ENCODE results near the gene NTM. TPM values are rescaled to one million over a fixed set of nuclear protein-coding genes. Genes with fewer than 3 reads are reported as not detected.

The NTM gene
- total RNA-seq, 2 donors from 2014 or later = 19.1 to 44.7 TPM

DNA sequence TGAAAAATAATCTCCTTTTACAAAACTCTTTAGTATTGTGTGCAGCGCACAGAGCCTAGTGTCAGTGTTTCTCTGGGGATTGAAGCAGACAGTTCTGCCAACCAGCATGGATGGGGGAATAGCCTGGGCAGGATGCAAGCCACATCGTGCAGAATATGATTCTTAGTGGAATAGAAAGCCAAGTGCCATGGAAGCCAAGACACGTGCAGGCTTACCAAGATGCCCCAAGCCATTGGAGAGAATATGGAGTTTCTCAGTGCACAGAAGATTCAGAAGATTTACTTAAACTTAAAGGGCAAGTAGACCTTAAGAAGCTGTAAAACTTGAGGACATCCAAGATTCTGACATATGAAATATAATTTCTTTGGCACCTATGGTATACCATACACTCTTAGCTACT lies 917.6 kb downstream of the NTM start:
- Histone ChIP-seq H3K4me1 (peaks cover 0 to 13% of the 10 kb centered on the region in 2 donors), H3K9me3 (no peaks in the 10 kb centered on the region), H3K4me3 (no peak overlapping the region), H3K36me3 (no peaks in the 10 kb centered on the region), H3K27ac (no peak overlapping the region), H3K27me3 (no peaks in the 10 kb centered on the region)
- TF ChIP-seq, protein P1, sequence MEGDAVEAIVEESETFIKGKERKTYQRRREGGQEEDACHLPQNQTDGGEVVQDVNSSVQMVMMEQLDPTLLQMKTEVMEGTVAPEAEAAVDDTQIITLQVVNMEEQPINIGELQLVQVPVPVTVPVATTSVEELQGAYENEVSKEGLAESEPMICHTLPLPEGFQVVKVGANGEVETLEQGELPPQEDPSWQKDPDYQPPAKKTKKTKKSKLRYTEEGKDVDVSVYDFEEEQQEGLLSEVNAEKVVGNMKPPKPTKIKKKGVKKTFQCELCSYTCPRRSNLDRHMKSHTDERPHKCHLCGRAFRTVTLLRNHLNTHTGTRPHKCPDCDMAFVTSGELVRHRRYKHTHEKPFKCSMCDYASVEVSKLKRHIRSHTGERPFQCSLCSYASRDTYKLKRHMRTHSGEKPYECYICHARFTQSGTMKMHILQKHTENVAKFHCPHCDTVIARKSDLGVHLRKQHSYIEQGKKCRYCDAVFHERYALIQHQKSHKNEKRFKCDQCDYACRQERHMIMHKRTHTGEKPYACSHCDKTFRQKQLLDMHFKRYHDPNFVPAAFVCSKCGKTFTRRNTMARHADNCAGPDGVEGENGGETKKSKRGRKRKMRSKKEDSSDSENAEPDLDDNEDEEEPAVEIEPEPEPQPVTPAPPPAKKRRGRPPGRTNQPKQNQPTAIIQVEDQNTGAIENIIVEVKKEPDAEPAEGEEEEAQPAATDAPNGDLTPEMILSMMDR (IDR thresholded peaks at IDR 0.05) = no peak
- DNase-seq (ENCODE audit: low spot score) = no peak

DNA sequence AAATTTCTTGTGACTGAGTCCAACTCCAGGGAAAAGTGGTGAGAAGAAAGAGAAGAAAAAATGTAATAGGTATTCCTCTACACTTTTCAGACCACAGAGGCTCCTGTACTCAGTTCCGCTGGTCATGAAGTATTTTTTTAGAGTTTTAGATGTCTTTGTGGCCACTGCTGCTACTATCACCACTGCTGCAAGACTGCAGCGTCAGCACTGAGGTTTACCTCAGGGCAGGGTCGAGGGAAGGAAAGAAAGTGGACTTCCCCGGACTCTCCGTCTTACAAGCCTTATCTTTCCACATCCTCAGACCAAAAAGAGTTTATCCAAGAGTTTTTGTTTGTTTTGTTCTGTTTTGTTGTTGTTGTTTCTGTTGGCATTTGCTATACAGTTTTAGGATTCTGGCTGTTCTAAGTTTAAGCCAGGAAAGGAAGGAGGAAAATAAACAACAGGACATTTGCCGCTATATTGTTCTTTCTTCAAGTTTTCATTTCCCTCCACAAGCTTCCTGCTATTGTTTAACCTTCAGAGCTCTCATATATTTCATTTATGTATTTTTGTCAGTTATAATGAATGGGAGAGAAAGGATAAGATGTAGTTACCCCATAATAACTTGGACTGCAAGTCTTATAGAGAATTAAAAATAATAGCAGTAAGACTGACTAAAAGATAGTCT lies 919.3 kb downstream of the NTM start:
- Histone ChIP-seq H3K9me3 (no peaks in the 10 kb centered on the region), H3K27me3 (no peaks in the 10 kb centered on the region), H3K4me1 (peaks cover 0 to 12% of the 10 kb centered on the region in 2 donors), H3K4me3 (no peak overlapping the region), H3K36me3 (no peaks in the 10 kb centered on the region), H3K27ac (no peak overlapping the region)
- DNase-seq (ENCODE audit: low spot score) = no peak
- TF ChIP-seq, protein P1 (IDR thresholded peaks at IDR 0.05) = no peak

DNA sequence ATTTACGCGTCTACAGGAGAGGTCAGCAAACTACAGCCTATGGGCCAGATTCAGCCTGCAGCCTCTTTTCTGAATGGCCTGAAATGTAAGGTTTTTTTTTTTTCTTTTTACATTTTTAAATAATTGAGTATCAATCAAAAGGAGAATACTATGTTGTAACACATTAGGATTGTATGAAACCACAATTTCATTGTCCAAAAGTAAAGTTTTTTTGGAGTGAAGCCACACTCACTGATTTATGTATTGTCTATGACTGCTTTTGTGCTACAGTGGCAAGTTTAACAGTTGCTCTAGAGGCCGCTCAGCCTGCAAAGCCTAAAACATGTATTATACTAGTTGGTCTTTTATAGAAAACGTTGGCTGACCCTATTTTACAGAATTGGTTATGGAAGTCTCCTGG lies 923.2 kb downstream of the NTM start:
- TF ChIP-seq, protein P1 (IDR thresholded peaks at IDR 0.05) = no peak
- DNase-seq (ENCODE audit: low spot score) = no peak
- Histone ChIP-seq H3K36me3 (no peaks in the 10 kb centered on the region), H3K9me3 (no peaks in the 10 kb centered on the region), H3K27me3 (no peaks in the 10 kb centered on the region), H3K4me1 (no peaks in the 10 kb centered on the region), H3K27ac (no peak overlapping the region), H3K4me3 (no peak overlapping the region)

DNA sequence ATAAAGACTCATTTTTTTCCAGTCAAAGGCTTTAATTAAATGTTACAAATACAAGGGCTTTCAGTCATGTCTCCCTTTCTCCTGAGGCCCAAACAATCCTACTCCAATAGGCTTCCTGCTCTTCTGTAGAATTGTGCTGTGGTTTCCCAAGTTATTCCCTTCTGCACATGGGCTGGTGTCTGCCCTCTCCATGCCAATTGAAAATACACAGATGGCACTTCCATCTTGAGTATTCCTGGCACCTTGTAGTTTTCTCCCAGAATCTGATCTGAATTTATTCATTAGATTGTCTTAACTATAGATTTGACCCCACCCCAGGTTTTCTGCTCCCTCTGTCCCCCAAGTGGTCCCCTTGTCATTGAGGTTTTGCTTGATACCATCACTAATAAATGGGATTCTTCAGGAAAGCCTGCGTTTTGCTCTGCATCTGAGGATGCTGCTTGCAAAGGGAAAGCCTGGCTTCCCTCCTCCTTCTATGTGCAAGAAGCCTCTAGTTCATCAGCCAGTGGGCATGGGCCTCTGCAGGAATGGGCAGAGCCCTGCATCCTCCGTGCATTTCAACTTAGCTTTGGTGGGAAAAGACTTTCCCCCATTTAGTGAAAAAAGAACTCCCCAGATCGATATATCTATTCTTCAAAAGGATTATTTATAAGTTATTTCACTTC lies 926.7 kb downstream of the NTM start:
- no peak overlapping the region for H3K27ac ChIP-seq
- no peaks in the 10 kb centered on the region for H3K36me3 ChIP-seq
- no peaks in the 10 kb centered on the region for H3K9me3 ChIP-seq
- H3K4me3 ChIP-seq = no peak overlapping the region
- H3K27me3 ChIP-seq = no peaks in the 10 kb centered on the region
- DNase-seq (ENCODE audit: low spot score) = no peak
- no peaks in the 10 kb centered on the region for H3K4me1 ChIP-seq
- TF ChIP-seq, protein P1 (IDR thresholded peaks at IDR 0.05) = no peak

DNA sequence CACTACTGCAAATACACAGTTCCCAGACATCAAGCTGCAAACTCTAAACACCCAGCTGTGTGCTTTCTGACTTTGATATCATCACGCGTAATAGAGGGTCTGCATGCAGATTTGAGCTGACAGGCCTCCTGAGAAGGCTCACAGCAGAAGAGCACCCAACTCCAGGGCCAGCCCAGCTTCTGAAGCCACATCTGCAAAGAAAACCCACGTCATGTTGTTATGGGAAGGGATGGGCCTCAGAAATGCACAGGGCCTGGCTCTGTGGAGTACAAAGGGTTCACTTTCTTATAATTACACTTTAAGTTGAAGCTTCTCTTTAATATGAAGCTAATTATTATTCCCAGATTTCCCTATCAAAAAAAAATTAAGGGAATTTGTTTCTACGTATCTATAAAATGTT lies 927.9 kb downstream of the NTM start:
- H3K4me3 ChIP-seq = no peak overlapping the region
- H3K27me3 ChIP-seq = no peaks in the 10 kb centered on the region
- TF ChIP-seq, protein P1 (IDR thresholded peaks at IDR 0.05) = no peak
- H3K9me3 ChIP-seq = no peaks in the 10 kb centered on the region
- no peaks in the 10 kb centered on the region for H3K36me3 ChIP-seq
- DNase-seq (ENCODE audit: low spot score) = no peak
- no peak overlapping the region for H3K27ac ChIP-seq
- H3K4me1 ChIP-seq = no peaks in the 10 kb centered on the region
